ENCODE results near the gene PLAC8L1. TPM values are rescaled to one million over a fixed set of nuclear protein-coding genes. Genes with fewer than 3 reads are reported as not detected.

Gene PLAC8L1
- total RNA-seq, 1 donor from 2014 or later: not detected

GRCh38 chr5:146042628-146043279 lies 62.6 kb downstream of the PLAC8L1 start:
- DNase-seq: peak; percentile 58

- DNase-seq: no peak
Measured at GRCh38 chr5:146041180-146041789, 64.1 kb downstream of the PLAC8L1 start.

- no peak for DNase-seq
Measured at GRCh38 chr5:146040527-146040926, 64.8 kb downstream of the PLAC8L1 start.

- DNase-seq: no peak
Measured at GRCh38 chr5:146039420-146039819, 66.0 kb downstream of the PLAC8L1 start.

GRCh38 chr5:146034605-146035004 lies 70.8 kb downstream of the PLAC8L1 start:
- no peak for DNase-seq

Other genes starting within 250 kb of the PLAC8L1 start
- not detected in 2 replicates for gene GRXCR2, start 232.6 kb downstream of the PLAC8L1 start, total RNA-seq
- gene SH3RF2, start 169.0 kb downstream of the PLAC8L1 start, total RNA-seq: 0.05 and 0.17 TPM in 2 replicates
- 84.6 and 102 TPM in 2 replicates for gene LARS1, start 77.1 kb upstream of the PLAC8L1 start, total RNA-seq
- 26.2 and 35.7 TPM in 2 replicates for gene RBM27, start 98.0 kb upstream of the PLAC8L1 start, total RNA-seq
- gene POU4F3, start 233.3 kb upstream of the PLAC8L1 start, total RNA-seq: 0.05 TPM in 1 of 2 replicates, not detected in the other